ENCODE measurements around the gene SMAD3. TPM values are rescaled to one million over a fixed set of nuclear protein-coding genes. Genes with fewer than 3 reads are reported as not detected.

SMAD3 gene
- total RNA-seq, 4 donors from 2014 or later = 25.3 to 54.2 (median 40.0) TPM

GRCh38 chr15:67082007-67082536, 16.7 kb downstream of the SMAD3 start:
- no peak for TF ChIP-seq CTCF (IDR thresholded peaks at IDR 0.05; ENCODE audit: low read depth)

- no peak for TF ChIP-seq CTCF (IDR thresholded peaks at IDR 0.05; ENCODE audit: low read depth)
Observed at GRCh38 chr15:67083135-67083762, 17.8 kb downstream of the SMAD3 start.

GRCh38 chr15:67084561-67084960, 19.2 kb downstream of the SMAD3 start:
- TF ChIP-seq CTCF (IDR thresholded peaks at IDR 0.05; ENCODE audit: low read depth) = no peak

- no peak for TF ChIP-seq CTCF (IDR thresholded peaks at IDR 0.05; ENCODE audit: low read depth)
Observed at GRCh38 chr15:67085237-67085817, 19.9 kb downstream of the SMAD3 start.

GRCh38 chr15:67085818-67086636, 20.6 kb downstream of the SMAD3 start:
- TF ChIP-seq CTCF (IDR thresholded peaks at IDR 0.05; ENCODE audit: low read depth) = no peak

- TF ChIP-seq CTCF (IDR thresholded peaks at IDR 0.05; ENCODE audit: low read depth) = no peak
Observed at GRCh38 chr15:67086637-67086914, 21.2 kb downstream of the SMAD3 start.

- TF ChIP-seq CTCF (IDR thresholded peaks at IDR 0.05; ENCODE audit: low read depth) = no peak
Observed at GRCh38 chr15:67087507-67088172, 22.2 kb downstream of the SMAD3 start.

Measured in subcutaneous adipose tissue (tissue), 4 donors.